ENCODE measurements around the gene DUSP12. TPM values are rescaled to one million over a fixed set of nuclear protein-coding genes. Genes with fewer than 3 reads are reported as not detected.

The DUSP12 gene
- total and polyA plus RNA-seq, 9 of the 15 experiments (the other 6 are each of a cell fraction or from before 2014, with no cell fraction given) = 10.4 to 81.4 (median 43.6) TPM

- TF ChIP-seq AFF4 (CRISPR knock-in tag; IDR thresholded peaks at IDR 0.05) = no peak
- TF ChIP-seq MBD2 (IDR thresholded peaks at IDR 0.05; ENCODE audit: borderline replicate concordance, low read depth) = peak; percentile 70; the same call in 1 of the 2 replicates
- TF ChIP-seq ATF3 (IDR thresholded peaks at IDR 0.05) = peak; percentile 44; the same call in 1 of the 2 replicates
- peak; percentile 44; the same call in 1 of the 2 replicates for TF ChIP-seq ATF3 (CRISPR knock-in tag; conservative IDR thresholded peaks at IDR 0.05)
- TF ChIP-seq XRCC4 (IDR thresholded peaks at IDR 0.05; ENCODE audit: extremely low read depth, insufficient read depth, insufficient read length) = no peak
- peak; percentile 68; the same call in 1 of the 2 replicates for TF ChIP-seq BRD4 (IDR thresholded peaks at IDR 0.05)
- no peak for TF ChIP-seq ZNF311 (CRISPR knock-in tag; IDR thresholded peaks at IDR 0.05)
- TF ChIP-seq SREBF1 (IDR thresholded peaks at IDR 0.05; ENCODE audit: borderline replicate concordance, low read depth, low read length) = no peak
- TF ChIP-seq HNRNPUL1 (IDR thresholded peaks at IDR 0.05; ENCODE audit: low read length) = no peak
- TF ChIP-seq POLR2H (tag; IDR thresholded peaks at IDR 0.05; ENCODE audit: low read depth) = peak; percentile 69
- peak; percentile 87 for TF ChIP-seq DIDO1 (tag; IDR thresholded peaks at IDR 0.05; ENCODE audit: low read depth)
- TF ChIP-seq ZC3H11A (IDR thresholded peaks at IDR 0.05; ENCODE audit: low read depth, low read length) = no peak
- no peak for TF ChIP-seq NR2C2 (CRISPR knock-in tag; IDR thresholded peaks at IDR 0.05)
- no peak for TF ChIP-seq NR2C2 (tag; IDR thresholded peaks at IDR 0.05)
- no peak for TF ChIP-seq FOXA1 (IDR thresholded peaks at IDR 0.05; ENCODE audit: borderline replicate concordance)
- no peak for TF ChIP-seq ARHGAP35 (IDR thresholded peaks at IDR 0.05; ENCODE audit: partially characterized antibody)
These were observed 16.8 kb downstream of the DUSP12 start, which contains the start of gene ATF6 (continued) for GRCh38 chr1:161766102-161766981.
